GM12878 (cell line): ENCODE data around the gene CDYL2. TPM values are rescaled to one million over a fixed set of nuclear protein-coding genes. Genes with fewer than 3 reads are reported as not detected.

Experiments used
- ATAC-seq: fragments of 200-7000 bp; cut with Tn5 transposase; 3 replicates; pipeline ENCODE4 v1.9.1; 2020; ENCODE audit warnings: mild to moderate bottlenecking, moderate library complexity
- BruUV-seq: library from RNA; stranded (reverse); fragments of 400-500 nt; replicated peaks from 2 replicates; lab custom pipeline; 2021; lab: Mats Ljungman, UMichigan
- CTCF ChIA-PET: fragments of 300-600 bp; sonication (Branson Sonifier 250); formaldehyde crosslinking; extraction: SDS; loops from one replicate; lab custom pipeline; 2021; ENCODE audit warnings: inconsistent platforms; lab: Yijun Ruan, JAX
- POLR2A ChIA-PET: fragments of 350-600 bp; formaldehyde crosslinking; extraction: SDS; loops from one replicate; lab custom pipeline; 2021; ENCODE audit warnings: inconsistent platforms; lab: Charles Lee
- RAD21 ChIA-PET: fragments of 300-600 bp; sonication (Branson Sonifier 250); formaldehyde crosslinking; loops from one replicate; lab custom pipeline; 2023; ENCODE audit warnings: antibody characterized with exemption; ENCODE audit not compliant: unreplicated experiment; lab: Charles Lee
- SMC1A ChIA-PET: fragments of 300-600 bp; sonication (Branson Sonifier 250); formaldehyde crosslinking; loops from one replicate; lab custom pipeline; 2023; ENCODE audit not compliant: unreplicated experiment, uncharacterized antibody; lab: Charles Lee
- DNase-seq: peaks from one replicate; pipeline ENCODE4 v3.0.0-alpha.2; 2011; ENCODE audit warnings: low read depth, low spot score
- FAIRE-seq: peaks from 3 replicates; lab custom pipeline; 2011; peaks lifted over from hg19 to GRCh38; lab: Jason Lieb, UNC
- H2AFZ ChIP-seq: 2 replicates; pipeline ENCODE4 v1.6.0; 2011; ENCODE audit warnings: low read depth, low read length, control low read depth; ENCODE audit not compliant: control insufficient read depth
- H3K27ac ChIP-seq: 2 replicates; pipeline ENCODE4 v1.5.1; 2011; ENCODE audit warnings: control low read depth; ENCODE audit not compliant: control insufficient read depth, insufficient read depth
- H3K27me3 ChIP-seq, 2 experiments: replicated peaks in 1 of 2; 2 replicates each; pipeline versions ENCODE4 v1.6.0 to v1.6.1; 2011; ENCODE audit warnings: low read length in 1 of 2; ENCODE audit not compliant: control insufficient read depth in 2 of 2, insufficient read depth in 2 of 2
- H3K36me3 ChIP-seq, 2 experiments: 2 replicates each; pipeline ENCODE4 v1.5.1; 2011; ENCODE audit warnings: low read length in 1 of 2; ENCODE audit not compliant: control insufficient read depth in 2 of 2, insufficient read depth in 2 of 2
- H3K4me1 ChIP-seq: 2 replicates; pipeline ENCODE4 v1.6.1; 2011; ENCODE audit warnings: mild to moderate bottlenecking, low read length, moderate library complexity, mixed read lengths; ENCODE audit not compliant: control insufficient read depth, insufficient read depth
- H3K4me2 ChIP-seq: 2 replicates; pipeline ENCODE4 v1.6.0; 2011; ENCODE audit warnings: control low read depth; ENCODE audit not compliant: control insufficient read depth, insufficient read depth
- H3K4me3 ChIP-seq: fragments of 200-600 bp; sonication (generic); 2 replicates; pipeline ENCODE4 v1.5.1; 2016
- H3K79me2 ChIP-seq: 2 replicates; pipeline ENCODE4 v1.6.0; 2011; ENCODE audit warnings: low read length; ENCODE audit not compliant: control insufficient read depth, insufficient read depth
- H3K9ac ChIP-seq: 2 replicates; pipeline ENCODE4 v1.8.0; 2011; ENCODE audit warnings: low read length, control low read depth, mixed read lengths; ENCODE audit not compliant: control insufficient read depth, insufficient read depth
- H3K9me3 ChIP-seq: replicated peaks from 3 replicates; pipeline ENCODE4 v1.5.1; 2011; ENCODE audit warnings: mild to moderate bottlenecking, low read length; ENCODE audit not compliant: control insufficient read depth, insufficient read depth
- H4K20me1 ChIP-seq: 2 replicates; pipeline ENCODE4 v1.6.0; 2011; ENCODE audit not compliant: control insufficient read depth, insufficient read depth
- ASH2L ChIP-seq: fragments of 300-600, 200-600 bp; sonication (generic); IDR thresholded peaks from 2 replicates; pipeline ENCODE4 v1.6.1; 2017; ENCODE audit warnings: low read depth, mild to moderate bottlenecking, borderline replicate concordance
- CBFB ChIP-seq: IDR thresholded peaks from 2 replicates; pipeline ENCODE4 v1.6.1; 2016; ENCODE audit warnings: antibody characterized with exemption, low read depth
- ETV6 ChIP-seq, 2 experiments: fragments of 450-650 bp in 1 of 2; IDR thresholded peaks in 1 of 2; conservative IDR thresholded peaks in 1 of 2; 2 replicates each; pipeline ENCODE4 v1.6.1; 2014; ENCODE audit warnings: antibody characterized with exemption in 1 of 2, borderline replicate concordance in 1 of 2, low read depth in 1 of 2, mild to moderate bottlenecking in 1 of 2, moderate library complexity in 1 of 2
- IKZF2 ChIP-seq, 2 experiments: fragments of 450-650 bp; IDR thresholded peaks; 2 replicates each; pipeline ENCODE4 v1.6.1; 2017; ENCODE audit warnings: mild to moderate bottlenecking in 2 of 2, moderate library complexity in 2 of 2
- JUNB ChIP-seq: IDR thresholded peaks from 2 replicates; pipeline ENCODE4 v1.6.1; 2016; ENCODE audit warnings: antibody characterized with exemption, mild to moderate bottlenecking
- MEF2B ChIP-seq: fragments of 450-650 bp; IDR thresholded peaks from 2 replicates; pipeline ENCODE4 v1.6.1; 2018; ENCODE audit warnings: mild to moderate bottlenecking, moderate library complexity; ENCODE audit not compliant: partially characterized antibody, poor library complexity, severe bottlenecking
- PML ChIP-seq: IDR thresholded peaks from 2 replicates; pipeline ENCODE4 v1.6.1; 2012; ENCODE audit warnings: low read length, inconsistent platforms
- RELA ChIP-seq: fragments of 450-650 bp; IDR thresholded peaks from 2 replicates; pipeline ENCODE4 v1.8.0; 2014; ENCODE audit warnings: borderline replicate concordance; ENCODE audit not compliant: partially characterized antibody
- ZBED1 ChIP-seq: IDR thresholded peaks from 2 replicates; pipeline ENCODE4 v1.6.1; 2016; ENCODE audit warnings: borderline replicate concordance
- ZNF207 ChIP-seq: fragments of 450-650 bp; IDR thresholded peaks from 2 replicates; pipeline ENCODE4 v1.6.1; 2014; ENCODE audit warnings: antibody characterized with exemption, mild to moderate bottlenecking, borderline replicate concordance
- ZNF274 ChIP-seq: IDR thresholded peaks from one replicate; pipeline ENCODE4 v1.8.0; 2011; ENCODE audit not compliant: insufficient read length, insufficient read depth
- WGBS: methylation state at CpG from one replicate; pipeline ENCODE4 v1.1.6; 2016; ENCODE audit warnings: low lambda C conversion rate; ENCODE audit not compliant: insufficient replicate concordance, insufficient coverage; ENCODE audit errors: missing lambda C conversion rate; 5-methylcytosine and 5-hydroxymethylcytosine counted together
- in situ Hi-C: fragments of 300-500 bp; cut with MboI; formaldehyde crosslinking; loops from 9 replicates; pipeline ENCODE4 v1.14.3; 2018; ENCODE audit warnings: mixed read lengths
- intact Hi-C: fragments of 100-400 bp; cut with micrococcal nuclease; formaldehyde crosslinking; loops from one replicate; pipeline ENCODE4 v1.14.2; 2022; ENCODE audit not compliant: unreplicated experiment
- polyA plus RNA-seq, 11 experiments: library from polyadenylated mRNA; depleted of rRNA in 4 of 11; unstranded in 6 of 11; stranded (reverse) in 5 of 11; fragments of >200 nt; fragmentation: Nextera tagmentation in 4 of 11; fragmentation: Illumina TruSeq in 1 of 11; extraction: Ambion mirVana in 4 of 11; extraction: Trizol in 1 of 11; gene quantifications; 1 replicate in 1 of 11; 2 replicates in 10 of 11; pipeline versions ENCODE4 v1.2.1 to v1.2.3, GENCODE V29; 2011 to 2016; ENCODE audit warnings: inconsistent platforms in 2 of 11, missing spikeins in 2 of 11, low read depth in 1 of 11
- total RNA-seq, 4 experiments: library from RNA; depleted of rRNA in 3 of 4; stranded (reverse); fragments of >200 nt in 3 of 4; fragmentation: Illumina TruSeq in 1 of 4; extraction: Trizol in 1 of 4; gene quantifications; 2 replicates each; pipeline versions ENCODE4 v1.2.1 to v1.2.3, GENCODE V29; 2013 to 2021
- TF ChIP-seq, protein P1 (sequence below): IDR thresholded peaks from 2 replicates; pipeline ENCODE4 v1.6.1; 2012; ENCODE audit warnings: low read depth, low read length, improper control_type of control experiment
- TF ChIP-seq, protein P2 (sequence below): fragments of 450-650 bp; IDR thresholded peaks from 2 replicates; pipeline ENCODE4 v1.6.1; 2017; ENCODE audit warnings: mild to moderate bottlenecking, moderate library complexity

Gene CDYL2
- total and polyA plus RNA-seq, 10 of the 15 experiments (the other 5 are each of a cell fraction or from before 2014, with no cell fraction given), result 0.27 to 22.9 (median 3.9) TPM

DNA sequence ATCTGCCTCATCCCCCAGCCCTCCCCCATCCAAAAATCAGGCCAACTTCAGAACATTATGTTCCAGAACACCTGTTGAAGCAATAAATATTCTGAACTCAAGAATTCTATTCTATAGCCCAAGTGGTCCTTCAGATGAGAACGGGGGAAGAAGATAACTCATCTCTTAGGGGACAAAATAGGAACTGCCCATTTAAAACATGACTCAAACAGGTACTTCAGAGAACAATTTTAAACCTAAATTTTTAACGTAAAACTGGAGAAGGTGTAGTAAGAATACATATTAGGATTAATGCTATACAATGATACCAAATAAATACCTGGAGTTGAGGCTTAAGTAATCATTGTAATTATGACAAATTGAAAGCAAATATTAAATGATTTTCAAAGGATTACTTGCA, 112.1 kb downstream of the CDYL2 start:
- ChIA-PET RAD21 (no interaction called here), CTCF (no interaction called here), SMC1A (no interaction called here), POLR2A (no interaction called here)
- Histone ChIP-seq H3K27ac (no peak overlapping the region), H2AFZ (no peak overlapping the region), H3K36me3 (no peaks in the 10 kb centered on the region), H3K79me2 (no peaks in the 10 kb centered on the region), H4K20me1 (no peaks in the 10 kb centered on the region), H3K27me3 (no peaks in the 10 kb centered on the region), H3K4me2 (no peak overlapping the region), H3K9me3 (no peaks in the 10 kb centered on the region), H3K4me1 (peaks cover 22% of the 10 kb centered on the region), H3K4me3 (no peak overlapping the region), H3K9ac (no peak overlapping the region)
- no TSS peak for BruUV-seq
- 5% methylated on average over 2 of the region's 2 CpGs for WGBS
- ATAC-seq (no peak), FAIRE-seq (no peak), DNase-seq (no peak)
- intact Hi-C loops, result no loop called here
- TF ChIP-seq ASH2L (no peak), ETV6 (conservative IDR thresholded peaks at IDR 0.05 in 1 of 2, IDR thresholded peaks at IDR 0.05 in 1 of 2; ENCODE audit: borderline replicate concordance in 1 of 2, low read depth in 1 of 2) (no peak), JUNB (peak; percentile 70; the same call in 1 of the 2 replicates), PML (0 out of 2 replicates have a peak, but pooled peaks have one; percentile 13), ZBED1 (no peak)
- in situ Hi-C loops, result loop anchor here (10.0 kb wide), 1 partner anchor 57 kb away; no protein-coding TSS in a partner anchor

DNA sequence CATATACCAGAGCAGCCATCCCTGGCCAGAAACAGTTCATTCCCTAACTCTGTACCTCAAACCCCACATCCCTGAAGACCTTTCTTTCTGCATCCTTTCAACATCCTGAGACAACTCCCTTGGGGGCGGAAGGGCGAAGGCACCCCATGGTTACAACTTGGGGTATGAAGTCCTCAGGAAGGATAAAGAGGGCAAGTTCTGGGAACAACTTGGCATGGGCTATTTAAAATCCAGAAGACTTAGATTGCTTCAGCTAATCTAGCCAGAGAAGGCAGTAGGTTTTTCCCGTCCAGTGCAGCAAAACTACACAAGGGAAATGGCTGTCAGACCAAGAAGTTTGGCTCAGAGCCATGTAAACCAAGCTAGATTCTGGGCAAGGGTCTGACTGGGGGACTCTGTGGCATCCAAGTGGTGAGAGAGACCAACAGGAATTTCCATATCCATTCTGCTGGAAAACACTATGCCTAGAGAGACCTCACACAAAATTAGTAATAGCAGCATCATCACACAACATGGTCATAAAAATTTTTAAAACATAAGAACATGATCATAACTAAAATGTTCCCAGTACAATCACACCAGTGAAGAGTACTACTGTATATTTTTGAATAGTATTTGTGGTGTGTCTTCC, 113.2 kb downstream of the CDYL2 start:
- no peak overlapping the region for H3K4me3 ChIP-seq
- H3K27me3 ChIP-seq, result no peaks in the 10 kb centered on the region
- H2AFZ ChIP-seq, result no peak overlapping the region
- ChIA-PET CTCF (interaction anchor here (0.7 kb wide), 1 partner anchor 9 kb away, joined by 3 read pairs; no protein-coding TSS in a partner anchor), RAD21 (no interaction called here), SMC1A (no interaction called here), POLR2A (no interaction called here)
- H3K36me3 ChIP-seq, result no peaks in the 10 kb centered on the region
- 76% methylated on average over 3 of the region's 3 CpGs for WGBS
- H3K4me2 ChIP-seq, result no peak overlapping the region
- TF ChIP-seq IKZF2 (IDR thresholded peaks at IDR 0.05) (no peak), ZNF274 (no peak), MEF2B (no peak), CBFB (no peak), ZNF207 (no peak), RELA (no peak)
- TF ChIP-seq, protein P1, sequence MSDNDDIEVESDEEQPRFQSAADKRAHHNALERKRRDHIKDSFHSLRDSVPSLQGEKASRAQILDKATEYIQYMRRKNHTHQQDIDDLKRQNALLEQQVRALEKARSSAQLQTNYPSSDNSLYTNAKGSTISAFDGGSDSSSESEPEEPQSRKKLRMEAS, result no peak
- TF ChIP-seq, protein P2, sequence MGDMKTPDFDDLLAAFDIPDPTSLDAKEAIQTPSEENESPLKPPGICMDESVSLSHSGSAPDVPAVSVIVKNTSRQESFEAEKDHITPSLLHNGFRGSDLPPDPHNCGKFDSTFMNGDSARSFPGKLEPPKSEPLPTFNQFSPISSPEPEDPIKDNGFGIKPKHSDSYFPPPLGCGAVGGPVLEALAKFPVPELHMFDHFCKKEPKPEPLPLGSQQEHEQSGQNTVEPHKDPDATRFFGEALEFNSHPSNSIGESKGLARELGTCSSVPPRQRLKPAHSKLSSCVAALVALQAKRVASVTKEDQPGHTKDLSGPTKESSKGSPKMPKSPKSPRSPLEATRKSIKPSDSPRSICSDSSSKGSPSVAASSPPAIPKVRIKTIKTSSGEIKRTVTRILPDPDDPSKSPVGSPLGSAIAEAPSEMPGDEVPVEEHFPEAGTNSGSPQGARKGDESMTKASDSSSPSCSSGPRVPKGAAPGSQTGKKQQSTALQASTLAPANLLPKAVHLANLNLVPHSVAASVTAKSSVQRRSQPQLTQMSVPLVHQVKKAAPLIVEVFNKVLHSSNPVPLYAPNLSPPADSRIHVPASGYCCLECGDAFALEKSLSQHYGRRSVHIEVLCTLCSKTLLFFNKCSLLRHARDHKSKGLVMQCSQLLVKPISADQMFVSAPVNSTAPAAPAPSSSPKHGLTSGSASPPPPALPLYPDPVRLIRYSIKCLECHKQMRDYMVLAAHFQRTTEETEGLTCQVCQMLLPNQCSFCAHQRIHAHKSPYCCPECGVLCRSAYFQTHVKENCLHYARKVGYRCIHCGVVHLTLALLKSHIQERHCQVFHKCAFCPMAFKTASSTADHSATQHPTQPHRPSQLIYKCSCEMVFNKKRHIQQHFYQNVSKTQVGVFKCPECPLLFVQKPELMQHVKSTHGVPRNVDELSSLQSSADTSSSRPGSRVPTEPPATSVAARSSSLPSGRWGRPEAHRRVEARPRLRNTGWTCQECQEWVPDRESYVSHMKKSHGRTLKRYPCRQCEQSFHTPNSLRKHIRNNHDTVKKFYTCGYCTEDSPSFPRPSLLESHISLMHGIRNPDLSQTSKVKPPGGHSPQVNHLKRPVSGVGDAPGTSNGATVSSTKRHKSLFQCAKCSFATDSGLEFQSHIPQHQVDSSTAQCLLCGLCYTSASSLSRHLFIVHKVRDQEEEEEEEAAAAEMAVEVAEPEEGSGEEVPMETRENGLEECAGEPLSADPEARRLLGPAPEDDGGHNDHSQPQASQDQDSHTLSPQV, result no peak
- DNase-seq (no peak), FAIRE-seq (no peak), ATAC-seq (no peak)
- intact Hi-C loops (no loop called here), in situ Hi-C loops (loop anchor here (10.0 kb wide), 1 partner anchor 56 kb away; no protein-coding TSS in a partner anchor)
- no peaks in the 10 kb centered on the region for H3K79me2 ChIP-seq
- H3K9ac ChIP-seq, result no peak overlapping the region
- H3K27ac ChIP-seq, result no peak overlapping the region
- no TSS peak for BruUV-seq
- H4K20me1 ChIP-seq, result no peaks in the 10 kb centered on the region
- peaks cover 22% of the 10 kb centered on the region for H3K4me1 ChIP-seq
- H3K9me3 ChIP-seq, result no peaks in the 10 kb centered on the region
